ENCODE results near the gene ATP8B4. TPM values are rescaled to one million over a fixed set of nuclear protein-coding genes. Genes with fewer than 3 reads are reported as not detected.

ATP8B4 gene
- polyA plus RNA-seq, 1 of the 3 experiments (the other 2 are of a cell fraction), result 0.03 TPM

DNA sequence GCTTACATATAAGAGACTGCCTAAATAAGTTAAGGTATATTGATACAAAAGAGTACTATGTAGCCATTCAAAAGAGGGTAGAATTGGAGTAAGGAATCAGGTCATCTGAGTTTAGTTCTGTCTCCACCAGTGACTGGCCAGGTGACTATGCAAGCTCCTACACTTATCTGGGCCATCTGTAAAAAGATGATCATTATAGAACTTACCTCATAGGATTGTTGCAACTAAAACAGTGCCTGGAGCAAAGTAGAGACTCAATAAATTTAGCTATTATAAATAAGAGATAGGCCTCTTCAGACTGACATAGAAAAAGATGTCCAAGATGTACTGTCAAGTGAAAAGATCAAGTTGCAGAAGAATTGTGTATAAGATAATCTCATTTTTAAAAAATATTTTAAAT lies 1.7 kb upstream of the ATP8B4 start:
- Histone ChIP-seq H3K9ac (no peak overlapping the region), H3K4me2 (no peak overlapping the region), H3K79me2 (ENCODE audit: insufficient read depth) (no peaks in the 10 kb centered on the region), H3F3A (replicated peaks; ENCODE audit: insufficient read depth) (no peaks in the 10 kb centered on the region), H3K9me2 (no peaks in the 10 kb centered on the region), H4K20me1 (ENCODE audit: insufficient read depth) (no peaks in the 10 kb centered on the region), H2AFZ (ENCODE audit: low read depth) (no peak overlapping the region), H3K36me3 (replicated peaks in 1 of 2; ENCODE audit: control insufficient read depth in 1 of 2, insufficient read depth in 2 of 2, low read length in 1 of 2) (no peaks in the 10 kb centered on the region), H3K4me1 (ENCODE audit: control insufficient read depth in 1 of 2, insufficient read depth in 2 of 2, low read depth in 1 of 2, low read length in 1 of 2) (no peaks in the 10 kb centered on the region; a peak in 1 of 4 replicates), H3K4me3 (ENCODE audit: low read depth in 2 of 2, low read length in 1 of 2) (no peak overlapping the region), H3K27ac (ENCODE audit: low read depth in 2 of 2, low read length in 1 of 2) (no peak overlapping the region), H3K9me3 (no peaks in the 10 kb centered on the region), H3K27me3 (ENCODE audit: insufficient read depth) (no peaks in the 10 kb centered on the region)
- no peak for DNase-seq
- POLR2A ChIA-PET, result no interaction called here
- CTCF ChIA-PET, result no interaction called here
- no peak for TF ChIP-seq GATA2 (CRISPR knock-in tag; IDR thresholded peaks at IDR 0.05)
- no peak for TF ChIP-seq JUND (IDR thresholded peaks at IDR 0.05)
- TF ChIP-seq TAF1 (IDR thresholded peaks at IDR 0.05; ENCODE audit: borderline replicate concordance, low read depth, low read length), result no peak
- TF ChIP-seq EZH2phosphoT487 (IDR thresholded peaks at IDR 0.05; ENCODE audit: borderline replicate concordance, low read depth), result no peak
- TF ChIP-seq YY1 (IDR thresholded peaks at IDR 0.05; ENCODE audit: low read depth), result no peak
- TF ChIP-seq RFX5 (IDR thresholded peaks at IDR 0.05; ENCODE audit: low read length), result no peak
- no peak for TF ChIP-seq NFIC (IDR thresholded peaks at IDR 0.05; ENCODE audit: borderline replicate concordance)
- TF ChIP-seq, protein P1, sequence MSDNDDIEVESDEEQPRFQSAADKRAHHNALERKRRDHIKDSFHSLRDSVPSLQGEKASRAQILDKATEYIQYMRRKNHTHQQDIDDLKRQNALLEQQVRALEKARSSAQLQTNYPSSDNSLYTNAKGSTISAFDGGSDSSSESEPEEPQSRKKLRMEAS (IDR thresholded peaks at IDR 0.05; ENCODE audit: low read depth), result no peak
- TF ChIP-seq CTCF (IDR thresholded peaks at IDR 0.05), result no peak
- TF ChIP-seq FOSL2 (IDR thresholded peaks at IDR 0.05; ENCODE audit: borderline replicate concordance, low read depth), result no peak
- no peak for TF ChIP-seq USF2 (IDR thresholded peaks at IDR 0.05; ENCODE audit: borderline replicate concordance, low read depth, low read length)
- no peak for TF ChIP-seq TCF12 (IDR thresholded peaks at IDR 0.05)

- no peaks in the 10 kb centered on the region for H3K9me2 ChIP-seq
- no peak for DNase-seq
- CTCF ChIA-PET, result no interaction called here
- H3K4me3 ChIP-seq (ENCODE audit: low read depth in 2 of 2, low read length in 1 of 2), result no peak overlapping the region
- H3K79me2 ChIP-seq (ENCODE audit: insufficient read depth), result no peaks in the 10 kb centered on the region
- H3K27ac ChIP-seq (ENCODE audit: low read depth in 2 of 2, low read length in 1 of 2), result no peak overlapping the region
- H3K9me3 ChIP-seq, result no peaks in the 10 kb centered on the region
- H3K36me3 ChIP-seq (replicated peaks in 1 of 2; ENCODE audit: control insufficient read depth in 1 of 2, insufficient read depth in 2 of 2, low read length in 1 of 2), result no peaks in the 10 kb centered on the region
- no peak overlapping the region for H3K9ac ChIP-seq
- no peaks in the 10 kb centered on the region; a peak in 1 of 4 replicates for H3K4me1 ChIP-seq (ENCODE audit: control insufficient read depth in 1 of 2, insufficient read depth in 2 of 2, low read depth in 1 of 2, low read length in 1 of 2)
- no peaks in the 10 kb centered on the region for H4K20me1 ChIP-seq (ENCODE audit: insufficient read depth)
- no peak overlapping the region for H2AFZ ChIP-seq (ENCODE audit: low read depth)
- H3K27me3 ChIP-seq (ENCODE audit: insufficient read depth), result peaks cover under 1% of the 10 kb centered on the region; the same call in 1 of the 2 replicates
- POLR2A ChIA-PET, result no interaction called here
- H3F3A ChIP-seq (replicated peaks; ENCODE audit: insufficient read depth), result no peaks in the 10 kb centered on the region
- H3K4me2 ChIP-seq, result no peak overlapping the region
- TF ChIP-seq TCF12 (IDR thresholded peaks at IDR 0.05), result no peak
- TF ChIP-seq MXI1 (IDR thresholded peaks at IDR 0.05; ENCODE audit: low read depth, low read length), result no peak
- no peak for TF ChIP-seq ELF1 (IDR thresholded peaks at IDR 0.05)
- TF ChIP-seq FOSL2 (IDR thresholded peaks at IDR 0.05; ENCODE audit: borderline replicate concordance, low read depth), result no peak
- TF ChIP-seq TAF1 (IDR thresholded peaks at IDR 0.05; ENCODE audit: borderline replicate concordance, low read depth, low read length), result no peak
- TF ChIP-seq YY1 (IDR thresholded peaks at IDR 0.05; ENCODE audit: low read depth), result no peak
- no peak for TF ChIP-seq RFX5 (IDR thresholded peaks at IDR 0.05; ENCODE audit: low read length)
- no peak for TF ChIP-seq ZBTB33 (IDR thresholded peaks at IDR 0.05; ENCODE audit: borderline replicate concordance, low read depth)
- no peak for TF ChIP-seq POLR2AphosphoS5 (IDR thresholded peaks at IDR 0.05; ENCODE audit: low read depth, low read length)
- no peak for TF ChIP-seq CHD2 (IDR thresholded peaks at IDR 0.05; ENCODE audit: low read length, partially characterized antibody)
- TF ChIP-seq USF2 (IDR thresholded peaks at IDR 0.05; ENCODE audit: borderline replicate concordance, low read depth, low read length), result no peak
- no peak for TF ChIP-seq JUND (IDR thresholded peaks at IDR 0.05)
- no peak for TF ChIP-seq PBX3 (IDR thresholded peaks at IDR 0.05)
- no peak for TF ChIP-seq FOXM1 (IDR thresholded peaks at IDR 0.05; ENCODE audit: low read depth)
- no peak for TF ChIP-seq TEAD4 (IDR thresholded peaks at IDR 0.05; ENCODE audit: borderline replicate concordance, insufficient read depth)
- no peak for TF ChIP-seq GABPA (IDR thresholded peaks at IDR 0.05; ENCODE audit: low read depth)
- no peak for TF ChIP-seq RAD21 (IDR thresholded peaks at IDR 0.05; ENCODE audit: low read length)
Observed at GRCh38 chr15:50117431-50118027, 1.5 kb downstream of the ATP8B4 start.

All from SK-N-SH (cell line).